22Rv1 (cell line): ENCODE results near the gene ASCC2.

Source experiments
- ZFX ChIP-seq: fragments of 450-650 bp; IDR thresholded peaks from 2 replicates; pipeline ENCODE4 v1.6.1; 2017; ENCODE audit warnings: antibody characterized with exemption, borderline replicate concordance
- TF ChIP-seq, protein P1 (sequence below): fragments of 450-650 bp; IDR thresholded peaks from 2 replicates; pipeline ENCODE4 v1.5.1; 2017; ENCODE audit warnings: mild to moderate bottlenecking

DNA sequence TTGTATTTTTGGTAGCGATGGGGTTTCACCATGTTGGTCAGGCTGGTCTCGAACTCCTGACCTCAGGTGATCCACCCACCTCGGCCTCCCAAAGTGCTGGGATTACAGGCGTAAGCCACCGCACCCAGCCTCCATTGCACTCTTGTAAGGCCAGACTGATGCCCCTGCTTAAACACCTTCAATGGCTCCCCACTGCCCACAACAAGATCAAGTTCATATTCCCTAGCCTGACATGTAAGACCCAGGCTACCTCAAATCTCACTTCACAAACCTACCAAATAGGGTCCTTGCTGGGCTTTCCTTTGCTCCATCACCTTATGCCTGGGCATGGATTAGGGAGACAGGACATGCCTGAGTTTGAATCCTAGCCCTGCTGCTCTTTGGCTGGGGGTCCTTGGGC lies 57.9 kb downstream of the ASCC2 start:
- TF ChIP-seq, protein P1, sequence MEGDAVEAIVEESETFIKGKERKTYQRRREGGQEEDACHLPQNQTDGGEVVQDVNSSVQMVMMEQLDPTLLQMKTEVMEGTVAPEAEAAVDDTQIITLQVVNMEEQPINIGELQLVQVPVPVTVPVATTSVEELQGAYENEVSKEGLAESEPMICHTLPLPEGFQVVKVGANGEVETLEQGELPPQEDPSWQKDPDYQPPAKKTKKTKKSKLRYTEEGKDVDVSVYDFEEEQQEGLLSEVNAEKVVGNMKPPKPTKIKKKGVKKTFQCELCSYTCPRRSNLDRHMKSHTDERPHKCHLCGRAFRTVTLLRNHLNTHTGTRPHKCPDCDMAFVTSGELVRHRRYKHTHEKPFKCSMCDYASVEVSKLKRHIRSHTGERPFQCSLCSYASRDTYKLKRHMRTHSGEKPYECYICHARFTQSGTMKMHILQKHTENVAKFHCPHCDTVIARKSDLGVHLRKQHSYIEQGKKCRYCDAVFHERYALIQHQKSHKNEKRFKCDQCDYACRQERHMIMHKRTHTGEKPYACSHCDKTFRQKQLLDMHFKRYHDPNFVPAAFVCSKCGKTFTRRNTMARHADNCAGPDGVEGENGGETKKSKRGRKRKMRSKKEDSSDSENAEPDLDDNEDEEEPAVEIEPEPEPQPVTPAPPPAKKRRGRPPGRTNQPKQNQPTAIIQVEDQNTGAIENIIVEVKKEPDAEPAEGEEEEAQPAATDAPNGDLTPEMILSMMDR: no peak
- TF ChIP-seq ZFX: no peak
